ENCODE results near the gene UNC79. TPM values are rescaled to one million over a fixed set of nuclear protein-coding genes. Genes with fewer than 3 reads are reported as not detected.

Gene UNC79
- total RNA-seq, 1 donor from 2014 or later = 2.2 TPM

DNA sequence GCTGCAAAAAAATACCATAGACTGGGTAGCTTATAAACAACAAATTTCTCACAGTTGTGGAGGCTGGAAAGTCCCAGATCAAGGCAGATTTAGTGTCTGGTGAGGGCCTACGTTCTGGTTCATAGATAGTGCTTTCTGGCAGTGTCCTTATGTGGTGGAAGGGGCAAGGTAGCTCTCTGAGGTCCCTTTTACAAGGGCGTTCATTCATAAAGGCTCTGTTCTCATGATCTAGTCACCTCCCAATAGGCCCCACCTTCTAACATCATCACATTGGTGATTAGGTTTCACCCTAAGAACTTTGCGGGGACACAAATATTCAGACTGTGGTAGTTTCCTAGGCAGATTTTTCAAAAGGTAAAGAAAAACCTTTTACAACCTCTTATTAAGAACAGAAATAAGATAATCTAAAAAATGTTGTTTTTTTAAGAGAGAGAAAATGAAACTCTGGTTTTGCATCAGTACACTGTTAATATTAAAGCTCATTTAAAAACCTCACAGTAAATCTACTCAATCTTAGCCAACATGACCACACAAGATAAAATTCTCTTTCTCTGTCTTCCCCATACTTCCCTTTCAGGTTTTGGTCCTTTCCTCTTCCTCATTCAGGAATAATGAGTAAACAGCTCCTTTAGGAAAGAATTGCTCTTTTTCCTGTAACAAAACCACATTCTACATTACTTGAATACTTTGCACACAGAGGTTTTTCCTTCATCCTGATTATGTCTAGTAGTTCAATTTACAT, 117.5 kb downstream of the UNC79 start:
- Mint-ChIP-seq H3K27ac (no peak overlapping the region), H3K4me3 (no peak overlapping the region), H3K27me3 (ENCODE audit: insufficient read depth, low read depth) (no peaks in the 10 kb centered on the region), H3K36me3 (no peaks in the 10 kb centered on the region), H3K4me1 (no peaks in the 10 kb centered on the region), H3K9me3 (no peaks in the 10 kb centered on the region)
- H2AFZ ChIP-seq (replicated peaks) = peak overlapping the region; percentile 20
- DNase-seq (ENCODE audit: low spot score) = no peak
- TF ChIP-seq EZH2 (IDR thresholded peaks at IDR 0.05) = no peak
- no peak for TF ChIP-seq EZH2phosphoT487 (IDR thresholded peaks at IDR 0.05)
- TF ChIP-seq, protein P1, sequence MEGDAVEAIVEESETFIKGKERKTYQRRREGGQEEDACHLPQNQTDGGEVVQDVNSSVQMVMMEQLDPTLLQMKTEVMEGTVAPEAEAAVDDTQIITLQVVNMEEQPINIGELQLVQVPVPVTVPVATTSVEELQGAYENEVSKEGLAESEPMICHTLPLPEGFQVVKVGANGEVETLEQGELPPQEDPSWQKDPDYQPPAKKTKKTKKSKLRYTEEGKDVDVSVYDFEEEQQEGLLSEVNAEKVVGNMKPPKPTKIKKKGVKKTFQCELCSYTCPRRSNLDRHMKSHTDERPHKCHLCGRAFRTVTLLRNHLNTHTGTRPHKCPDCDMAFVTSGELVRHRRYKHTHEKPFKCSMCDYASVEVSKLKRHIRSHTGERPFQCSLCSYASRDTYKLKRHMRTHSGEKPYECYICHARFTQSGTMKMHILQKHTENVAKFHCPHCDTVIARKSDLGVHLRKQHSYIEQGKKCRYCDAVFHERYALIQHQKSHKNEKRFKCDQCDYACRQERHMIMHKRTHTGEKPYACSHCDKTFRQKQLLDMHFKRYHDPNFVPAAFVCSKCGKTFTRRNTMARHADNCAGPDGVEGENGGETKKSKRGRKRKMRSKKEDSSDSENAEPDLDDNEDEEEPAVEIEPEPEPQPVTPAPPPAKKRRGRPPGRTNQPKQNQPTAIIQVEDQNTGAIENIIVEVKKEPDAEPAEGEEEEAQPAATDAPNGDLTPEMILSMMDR (IDR thresholded peaks at IDR 0.05) = no peak
- H3K4me1 ChIP-seq = no peaks in the 10 kb centered on the region
- H3K27ac ChIP-seq = no peak overlapping the region
- H3K36me3 ChIP-seq = no peaks in the 10 kb centered on the region
- no peaks in the 10 kb centered on the region for H4K20me1 ChIP-seq (ENCODE audit: low read depth)
- no peak overlapping the region for H3K9ac ChIP-seq
- no peak overlapping the region for H3K4me2 ChIP-seq
- no peak overlapping the region for H3K4me3 ChIP-seq
- H3K27me3 ChIP-seq = no peaks in the 10 kb centered on the region
- no peaks in the 10 kb centered on the region for H3F3A ChIP-seq (ENCODE audit: low read depth)
- H3K79me2 ChIP-seq (ENCODE audit: low read depth) = no peaks in the 10 kb centered on the region
- H3K9me3 ChIP-seq (ENCODE audit: low read depth) = no peaks in the 10 kb centered on the region

DNA sequence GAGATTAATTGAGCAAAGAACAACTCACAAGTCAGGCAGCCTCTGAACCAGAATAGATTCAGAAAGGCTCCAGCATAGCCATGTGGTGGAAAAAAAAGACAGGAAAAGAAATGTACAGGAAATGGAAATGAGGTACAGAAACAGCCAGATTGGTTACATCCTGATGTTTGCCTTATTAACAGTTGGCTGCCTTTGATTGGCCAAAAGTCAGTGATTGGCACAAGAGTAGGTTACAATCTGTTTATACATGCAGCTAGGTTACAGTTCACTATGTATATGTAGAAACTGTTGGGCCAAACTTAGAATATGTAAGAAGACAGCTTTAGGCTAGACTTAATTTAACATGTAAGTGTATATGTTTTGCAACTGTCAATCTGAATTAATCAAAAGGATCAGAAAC, 118.9 kb downstream of the UNC79 start:
- H3K4me1 Mint-ChIP-seq = no peaks in the 10 kb centered on the region
- H3K9ac ChIP-seq = no peak overlapping the region
- H3K27me3 Mint-ChIP-seq (ENCODE audit: insufficient read depth, low read depth) = no peaks in the 10 kb centered on the region
- H3K9me3 Mint-ChIP-seq = no peaks in the 10 kb centered on the region
- H3K4me2 ChIP-seq = no peak overlapping the region
- H3K27ac ChIP-seq = no peak overlapping the region
- H3K27me3 ChIP-seq = no peaks in the 10 kb centered on the region
- H2AFZ ChIP-seq (replicated peaks) = no peak overlapping the region
- H3K4me1 ChIP-seq = no peaks in the 10 kb centered on the region
- H3K27ac Mint-ChIP-seq = no peak overlapping the region
- TF ChIP-seq EZH2 (IDR thresholded peaks at IDR 0.05) (no peak), EZH2phosphoT487 (IDR thresholded peaks at IDR 0.05) (no peak)
- TF ChIP-seq, protein P1 (IDR thresholded peaks at IDR 0.05) = no peak
- H3K4me3 ChIP-seq = no peak overlapping the region
- H3K9me3 ChIP-seq (ENCODE audit: low read depth) = no peaks in the 10 kb centered on the region
- no peaks in the 10 kb centered on the region for H3K79me2 ChIP-seq (ENCODE audit: low read depth)
- H3K36me3 Mint-ChIP-seq = no peaks in the 10 kb centered on the region
- no peaks in the 10 kb centered on the region for H3F3A ChIP-seq (ENCODE audit: low read depth)
- H3K36me3 ChIP-seq = no peaks in the 10 kb centered on the region
- H4K20me1 ChIP-seq (ENCODE audit: low read depth) = no peaks in the 10 kb centered on the region
- DNase-seq (ENCODE audit: low spot score) = no peak
- no peak overlapping the region for H3K4me3 Mint-ChIP-seq

DNA sequence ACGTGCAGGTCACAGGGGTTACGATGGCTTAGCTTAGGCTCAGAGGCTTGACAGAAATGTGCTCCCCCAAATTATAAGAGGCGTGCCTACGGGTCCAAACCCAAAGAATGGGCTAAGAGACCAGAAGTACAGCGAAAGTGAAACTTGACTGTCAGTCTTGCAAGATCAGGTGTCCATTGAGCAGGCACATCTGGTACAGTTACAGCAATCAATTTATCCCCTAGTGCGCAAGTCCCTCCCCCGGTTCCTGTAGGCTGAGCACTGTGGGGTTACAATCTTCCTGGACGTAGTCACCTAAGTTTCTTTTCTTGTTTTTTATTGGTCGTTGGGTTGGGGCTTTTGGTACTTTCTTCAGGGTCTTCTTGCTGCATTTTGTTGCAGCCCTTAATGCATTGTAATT, 134.2 kb downstream of the UNC79 start:
- TF ChIP-seq, protein P1 (IDR thresholded peaks at IDR 0.05) = no peak
- no peak for TF ChIP-seq EZH2 (IDR thresholded peaks at IDR 0.05)
- no peak for TF ChIP-seq EZH2phosphoT487 (IDR thresholded peaks at IDR 0.05)

More for the DNA sequence above, 134.2 kb downstream of the UNC79 start:
- H3F3A ChIP-seq (ENCODE audit: low read depth) = no peaks in the 10 kb centered on the region
- H3K9me3 ChIP-seq (ENCODE audit: low read depth) = no peaks in the 10 kb centered on the region
- H3K36me3 ChIP-seq = no peaks in the 10 kb centered on the region
- no peaks in the 10 kb centered on the region for H4K20me1 ChIP-seq (ENCODE audit: low read depth)
- H3K4me3 ChIP-seq = no peak overlapping the region
- Mint-ChIP-seq H3K27ac (no peak overlapping the region), H3K9me3 (no peaks in the 10 kb centered on the region), H3K27me3 (ENCODE audit: insufficient read depth, low read depth) (no peaks in the 10 kb centered on the region), H3K4me1 (no peaks in the 10 kb centered on the region), H3K36me3 (no peaks in the 10 kb centered on the region), H3K4me3 (no peak overlapping the region)
- no peak overlapping the region for H2AFZ ChIP-seq (replicated peaks)
- no peaks in the 10 kb centered on the region for H3K27me3 ChIP-seq
- H3K79me2 ChIP-seq (ENCODE audit: low read depth) = no peaks in the 10 kb centered on the region
- DNase-seq (ENCODE audit: low spot score) = no peak
- no peak overlapping the region for H3K9ac ChIP-seq
- H3K4me1 ChIP-seq = no peaks in the 10 kb centered on the region
- no peak overlapping the region for H3K27ac ChIP-seq
- no peak overlapping the region for H3K4me2 ChIP-seq
